Testis (tissue), 2 donors: ENCODE results near the gene BARX2.

ENCODE experiments used
- CTCF ChIP-seq, 3 experiments: fragments of 450-650 bp in 2 of 3; fragments of 200-600 bp in 1 of 3; sonication (generic) in 1 of 3; IDR thresholded peaks; one replicate each; pipeline ENCODE4 v1.5.1; 2016 to 2019; ENCODE audit warnings: antibody characterized with exemption in 3 of 3, mild to moderate bottlenecking in 2 of 3, moderate library complexity in 1 of 3
- POLR2A ChIP-seq: fragments of 450-650 bp; IDR thresholded peaks from one replicate; pipeline ENCODE4 v1.6.1; 2017; ENCODE audit warnings: antibody characterized with exemption, mild to moderate bottlenecking, moderate library complexity

GRCh38 chr11:129386795-129387397 lies 11.2 kb downstream of the BARX2 start:
- TF ChIP-seq CTCF (IDR thresholded peaks at IDR 0.05) (no peak), POLR2A (no peak)
